ENCODE measurements around the gene SCG3.

Gene SCG3

DNA sequence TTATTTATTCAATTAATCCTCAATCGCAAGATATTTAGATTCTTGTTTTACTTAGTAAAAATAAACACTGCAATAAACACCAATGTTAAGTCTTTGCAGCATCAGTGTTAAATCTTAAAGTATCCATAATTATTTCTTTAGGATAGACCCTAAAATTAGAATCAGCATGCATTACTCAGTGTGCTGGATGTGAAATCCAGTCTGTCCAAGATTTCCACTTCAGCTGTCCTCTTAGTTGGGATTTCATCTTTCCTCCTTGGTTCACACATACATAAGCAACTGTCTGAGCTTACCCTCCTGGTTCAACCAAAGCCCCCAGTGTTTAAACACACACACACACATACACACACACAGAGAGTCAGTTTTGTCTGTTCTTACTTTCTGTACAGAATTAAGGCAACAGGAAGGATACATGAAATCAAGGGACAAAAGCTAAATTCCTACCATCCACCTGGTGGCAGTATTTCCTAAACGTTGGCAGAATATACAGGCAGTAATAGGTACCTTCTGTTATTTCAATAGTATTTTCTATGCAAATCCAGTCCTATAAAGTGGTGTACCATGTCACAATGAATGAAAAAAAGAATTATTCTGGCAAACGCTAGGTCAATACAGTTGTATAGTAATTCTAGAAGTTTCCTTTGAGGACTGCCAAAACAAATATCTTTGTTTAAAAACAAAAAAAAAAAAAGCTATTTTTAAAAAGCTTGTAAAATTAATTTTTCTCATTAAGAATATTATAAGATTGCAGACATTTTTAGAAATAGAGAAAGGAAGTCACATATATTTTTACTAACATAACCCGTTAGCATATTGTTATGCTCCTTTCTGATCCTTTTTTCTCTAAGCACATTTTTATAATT is 31.4 kb upstream of the SCG3 start:
- TF ChIP-seq, protein P1, sequence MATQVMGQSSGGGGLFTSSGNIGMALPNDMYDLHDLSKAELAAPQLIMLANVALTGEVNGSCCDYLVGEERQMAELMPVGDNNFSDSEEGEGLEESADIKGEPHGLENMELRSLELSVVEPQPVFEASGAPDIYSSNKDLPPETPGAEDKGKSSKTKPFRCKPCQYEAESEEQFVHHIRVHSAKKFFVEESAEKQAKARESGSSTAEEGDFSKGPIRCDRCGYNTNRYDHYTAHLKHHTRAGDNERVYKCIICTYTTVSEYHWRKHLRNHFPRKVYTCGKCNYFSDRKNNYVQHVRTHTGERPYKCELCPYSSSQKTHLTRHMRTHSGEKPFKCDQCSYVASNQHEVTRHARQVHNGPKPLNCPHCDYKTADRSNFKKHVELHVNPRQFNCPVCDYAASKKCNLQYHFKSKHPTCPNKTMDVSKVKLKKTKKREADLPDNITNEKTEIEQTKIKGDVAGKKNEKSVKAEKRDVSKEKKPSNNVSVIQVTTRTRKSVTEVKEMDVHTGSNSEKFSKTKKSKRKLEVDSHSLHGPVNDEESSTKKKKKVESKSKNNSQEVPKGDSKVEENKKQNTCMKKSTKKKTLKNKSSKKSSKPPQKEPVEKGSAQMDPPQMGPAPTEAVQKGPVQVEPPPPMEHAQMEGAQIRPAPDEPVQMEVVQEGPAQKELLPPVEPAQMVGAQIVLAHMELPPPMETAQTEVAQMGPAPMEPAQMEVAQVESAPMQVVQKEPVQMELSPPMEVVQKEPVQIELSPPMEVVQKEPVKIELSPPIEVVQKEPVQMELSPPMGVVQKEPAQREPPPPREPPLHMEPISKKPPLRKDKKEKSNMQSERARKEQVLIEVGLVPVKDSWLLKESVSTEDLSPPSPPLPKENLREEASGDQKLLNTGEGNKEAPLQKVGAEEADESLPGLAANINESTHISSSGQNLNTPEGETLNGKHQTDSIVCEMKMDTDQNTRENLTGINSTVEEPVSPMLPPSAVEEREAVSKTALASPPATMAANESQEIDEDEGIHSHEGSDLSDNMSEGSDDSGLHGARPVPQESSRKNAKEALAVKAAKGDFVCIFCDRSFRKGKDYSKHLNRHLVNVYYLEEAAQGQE (IDR thresholded peaks at IDR 0.05; ENCODE audit: insufficient read depth in 1 of 2, low read depth in 2 of 2, low read length in 2 of 2): no peak
- no peak for TF ChIP-seq POLR2AphosphoS5 (IDR thresholded peaks at IDR 0.05; ENCODE audit: low read depth, low read length)
- TF ChIP-seq TAF1 (IDR thresholded peaks at IDR 0.05; ENCODE audit: borderline replicate concordance, insufficient read depth, low read length): no peak
- no peak for TF ChIP-seq FOXP2 (optimal IDR thresholded peaks at IDR 0.05; ENCODE audit: borderline replicate concordance, extremely low read depth, extremely low read length, insufficient read depth)

DNA sequence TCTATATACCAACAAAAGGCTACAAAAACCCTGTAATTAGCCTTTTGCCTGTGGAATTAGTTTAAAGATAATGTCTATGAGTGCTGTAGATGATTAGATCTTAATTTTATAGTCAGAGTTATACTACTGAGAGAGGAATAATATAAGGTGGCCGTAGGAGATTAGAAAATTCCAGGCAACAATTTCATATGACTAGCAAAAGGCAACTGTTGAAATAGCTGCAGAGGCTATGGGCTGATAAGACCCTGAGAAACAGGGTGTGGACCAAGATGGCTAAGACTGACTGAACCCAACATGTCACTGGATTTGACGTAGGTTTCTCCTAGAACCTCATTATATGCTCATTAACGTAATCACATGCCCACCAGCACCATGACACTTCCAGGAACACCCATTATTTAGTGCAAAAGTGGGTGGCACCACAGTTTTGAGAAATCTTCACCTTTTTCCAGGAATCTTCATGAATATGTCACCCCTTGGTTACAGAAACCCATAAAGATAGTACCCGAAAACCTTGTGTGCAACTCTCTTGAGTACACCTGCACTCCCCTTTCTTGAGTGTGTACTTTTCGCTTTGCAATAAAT is 29.1 kb upstream of the SCG3 start:
- TF ChIP-seq, protein P1 (IDR thresholded peaks at IDR 0.05; ENCODE audit: insufficient read depth in 1 of 2, low read depth in 2 of 2, low read length in 2 of 2): no peak
- TF ChIP-seq TAF1 (IDR thresholded peaks at IDR 0.05; ENCODE audit: borderline replicate concordance, insufficient read depth, low read length) (no peak), POLR2AphosphoS5 (IDR thresholded peaks at IDR 0.05; ENCODE audit: low read depth, low read length) (no peak), FOXP2 (optimal IDR thresholded peaks at IDR 0.05; ENCODE audit: borderline replicate concordance, extremely low read depth, extremely low read length, insufficient read depth) (no peak), SIN3A (IDR thresholded peaks at IDR 0.05; ENCODE audit: borderline replicate concordance, insufficient read depth, low read length) (no peak)

DNA sequence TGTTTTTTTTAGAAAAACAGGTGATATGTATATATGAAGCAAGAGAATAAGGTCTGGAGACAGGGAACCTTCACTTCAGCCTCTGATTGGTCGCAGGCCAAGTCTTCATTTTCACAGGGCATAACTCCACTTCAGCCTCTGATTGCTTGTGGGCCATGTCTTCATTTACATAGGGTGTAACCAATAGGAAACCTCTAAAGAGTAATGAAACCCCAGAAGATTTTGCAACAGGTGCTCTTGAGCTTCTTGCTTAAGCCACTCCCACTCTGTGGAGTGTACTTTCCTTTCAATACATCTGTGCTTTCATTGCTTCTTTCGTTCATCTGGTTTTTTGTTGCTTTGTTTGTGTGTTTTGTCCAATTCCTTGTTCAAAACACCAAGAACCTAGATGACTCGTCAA is 22.6 kb upstream of the SCG3 start:
- TF ChIP-seq SIN3A (IDR thresholded peaks at IDR 0.05; ENCODE audit: borderline replicate concordance, insufficient read depth, low read length): no peak
- TF ChIP-seq, protein P1 (IDR thresholded peaks at IDR 0.05; ENCODE audit: insufficient read depth in 1 of 2, low read depth in 2 of 2, low read length in 2 of 2): no peak
- TF ChIP-seq FOXP2 (optimal IDR thresholded peaks at IDR 0.05; ENCODE audit: borderline replicate concordance, extremely low read depth, extremely low read length, insufficient read depth): no peak
- TF ChIP-seq POLR2AphosphoS5 (IDR thresholded peaks at IDR 0.05; ENCODE audit: low read depth, low read length): no peak
- no peak for TF ChIP-seq TAF1 (IDR thresholded peaks at IDR 0.05; ENCODE audit: borderline replicate concordance, insufficient read depth, low read length)

DNA sequence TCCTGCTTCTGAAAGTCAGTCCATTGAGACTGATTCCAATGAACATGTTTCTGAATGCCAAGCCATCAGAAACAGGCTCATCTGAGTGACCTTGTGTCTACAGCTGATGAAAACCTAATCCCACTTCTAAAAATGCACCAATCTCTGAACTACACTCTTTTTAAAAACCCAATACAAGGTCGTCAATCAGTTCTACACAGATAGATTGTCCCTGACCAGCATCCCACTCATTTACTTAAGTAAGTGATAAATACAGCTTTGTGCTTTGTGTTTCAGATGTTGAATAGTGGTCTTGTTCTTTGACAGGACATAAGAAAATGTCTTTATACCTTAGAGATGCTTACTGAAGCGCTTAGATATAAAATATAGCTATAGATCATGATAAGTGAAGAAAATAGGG is 20.2 kb upstream of the SCG3 start:
- TF ChIP-seq TAF1 (IDR thresholded peaks at IDR 0.05; ENCODE audit: borderline replicate concordance, insufficient read depth, low read length): no peak

- TF ChIP-seq FOXP2 (optimal IDR thresholded peaks at IDR 0.05; ENCODE audit: borderline replicate concordance, extremely low read depth, extremely low read length, insufficient read depth) (no peak), SIN3A (IDR thresholded peaks at IDR 0.05; ENCODE audit: borderline replicate concordance, insufficient read depth, low read length) (no peak), TAF1 (IDR thresholded peaks at IDR 0.05; ENCODE audit: borderline replicate concordance, insufficient read depth, low read length) (no peak), POLR2AphosphoS5 (IDR thresholded peaks at IDR 0.05; ENCODE audit: low read depth, low read length) (no peak)
- TF ChIP-seq, protein P1 (IDR thresholded peaks at IDR 0.05; ENCODE audit: insufficient read depth in 1 of 2, low read depth in 2 of 2, low read length in 2 of 2): no peak
These were observed 13.8 kb upstream of the SCG3 start for GRCh38 chr15:51667478-51667877.
